Measurements from ENCODE around the gene MET. TPM values are rescaled to one million over a fixed set of nuclear protein-coding genes. Genes with fewer than 3 reads are reported as not detected.

Gene MET
- total RNA-seq, 1 experiment from 2014 or later = 5.0 TPM

- Histone ChIP-seq H4K91ac (ENCODE audit: insufficient read length, low read depth, low read length) (no peak overlapping the region), H4K5ac (ENCODE audit: insufficient read length, low read depth, low read length) (no peak overlapping the region), H3K4me1 (ENCODE audit: insufficient read depth, low read length) (no peaks in the 10 kb centered on the region), H3K23me2 (ENCODE audit: insufficient read length, low read depth, low read length, poor library complexity, severe bottlenecking) (no peaks in the 10 kb centered on the region), H2BK12ac (ENCODE audit: insufficient read length, low read depth, low read length) (no peak overlapping the region), H2AK5ac (ENCODE audit: insufficient read length, low read length) (no peak overlapping the region), H3K18ac (ENCODE audit: insufficient read length, low read depth, low read length) (no peak overlapping the region), H3K23ac (ENCODE audit: insufficient read length, low read depth, low read length) (no peak overlapping the region), H3K14ac (ENCODE audit: insufficient read depth, low read length) (no peak overlapping the region), H3K56ac (ENCODE audit: insufficient read length, low read depth, low read length) (no peak overlapping the region), H3T11ph (ENCODE audit: low read length) (no peak overlapping the region), H4K20me1 (ENCODE audit: control insufficient read depth, insufficient read depth, insufficient read length) (no peaks in the 10 kb centered on the region), H3K9ac (ENCODE audit: extremely low read depth, insufficient read length, low read length) (no peak overlapping the region), H3K4me2 (ENCODE audit: insufficient read depth, insufficient read length, low read length) (no peak overlapping the region), H3K79me2 (ENCODE audit: insufficient read depth, low read length) (no peaks in the 10 kb centered on the region), H2BK20ac (ENCODE audit: low read depth, low read length, poor library complexity, severe bottlenecking) (no peak overlapping the region), H3K9me3 (ENCODE audit: control insufficient read depth, low read depth, low read length) (no peaks in the 10 kb centered on the region), H2BK5ac (ENCODE audit: insufficient read length, low read length) (no peak overlapping the region), H4K8ac (replicated peaks; ENCODE audit: insufficient read length, low read depth, low read length) (no peak overlapping the region), H3K27ac (ENCODE audit: insufficient read length, low read depth, low read length) (no peak overlapping the region), H3K4ac (ENCODE audit: low read depth, low read length) (no peak overlapping the region), H2BK120ac (ENCODE audit: low read depth, low read length, poor library complexity, severe bottlenecking) (no peak overlapping the region), H3K79me1 (ENCODE audit: insufficient read depth, low read depth, low read length, poor library complexity, severe bottlenecking) (no peaks in the 10 kb centered on the region), H2AFZ (ENCODE audit: low read length) (no peak overlapping the region), H2BK15ac (ENCODE audit: low read depth, low read length) (no peak overlapping the region), H3K27me3 (ENCODE audit: insufficient read depth, low read length) (no peaks in the 10 kb centered on the region)
- no peak for TF ChIP-seq CTCF (conservative IDR thresholded peaks at IDR 0.05)
- no peaks in the 10 kb centered on the region for H3K27me3 Mint-ChIP-seq (ENCODE audit: low read depth)
- no peak overlapping the region for H3K4me3 Mint-ChIP-seq
- H3K4me1 Mint-ChIP-seq = no peaks in the 10 kb centered on the region
- H3K27ac Mint-ChIP-seq = no peak overlapping the region
- DNase-seq = no peak
- H3K36me3 Mint-ChIP-seq (ENCODE audit: insufficient read depth in 1 of 3, low read depth in 3 of 3) = no peaks in the 10 kb centered on the region
- no peaks in the 10 kb centered on the region for H3K9me3 Mint-ChIP-seq
These were observed 10.1 kb upstream of the MET start for GRCh38 chr7:116661865-116662264.

Measured in H9 (cell line).